ENCODE measurements around the gene VAV1.

VAV1 gene

GRCh38 chr19:6772028-6772865, at the start of gene VAV1:
Gene VAV1 (plus strand): TSS chr19:6772708. CDS start chr19:6772808, 100 bp downstream.
- H3K27me3 ChIP-seq (ENCODE audit: control insufficient read depth, insufficient read depth, low read length): peaks cover 3% of the 10 kb centered on the region
- peaks cover 1% of the 10 kb centered on the region for H3K4me1 ChIP-seq (ENCODE audit: control insufficient read depth, insufficient read depth, low read length)
- H3K4me3 ChIP-seq (ENCODE audit: low read length): peak within 1 kb of the TSS; percentile 81
- H3K9ac ChIP-seq (ENCODE audit: low read length): peak within 1 kb of the TSS; percentile 10
- no peaks in the 10 kb centered on the region for H3K36me3 ChIP-seq (ENCODE audit: control insufficient read depth, insufficient read depth, low read length)
- H3K27ac ChIP-seq (ENCODE audit: low read depth, low read length): no peak within 1 kb of the TSS

GRCh38 chr19:6723108-6723618, 49.3 kb upstream of the VAV1 start:
- H3K4me3 ChIP-seq (ENCODE audit: low read length): peak overlapping the region; percentile 15
- no peak overlapping the region for H3K9ac ChIP-seq (ENCODE audit: low read length)
- no peaks in the 10 kb centered on the region for H3K27me3 ChIP-seq (ENCODE audit: control insufficient read depth, insufficient read depth, low read length)
- H3K27ac ChIP-seq (ENCODE audit: low read depth, low read length): no peak overlapping the region
- no peaks in the 10 kb centered on the region for H3K4me1 ChIP-seq (ENCODE audit: control insufficient read depth, insufficient read depth, low read length)
- H3K36me3 ChIP-seq (ENCODE audit: control insufficient read depth, insufficient read depth, low read length): no peaks in the 10 kb centered on the region

- H3K27ac ChIP-seq (ENCODE audit: low read depth, low read length): no peak overlapping the region
- no peaks in the 10 kb centered on the region for H3K4me1 ChIP-seq (ENCODE audit: control insufficient read depth, insufficient read depth, low read length)
- H3K27me3 ChIP-seq (ENCODE audit: control insufficient read depth, insufficient read depth, low read length): no peaks in the 10 kb centered on the region
- H3K4me3 ChIP-seq (ENCODE audit: low read length): no peak overlapping the region
- H3K9ac ChIP-seq (ENCODE audit: low read length): no peak overlapping the region
- no peaks in the 10 kb centered on the region for H3K36me3 ChIP-seq (ENCODE audit: control insufficient read depth, insufficient read depth, low read length)
Measured at GRCh38 chr19:6723738-6724137, 48.8 kb upstream of the VAV1 start.

GRCh38 chr19:6724631-6725492, 47.6 kb upstream of the VAV1 start:
- Histone ChIP-seq H3K36me3 (ENCODE audit: control insufficient read depth, insufficient read depth, low read length) (no peaks in the 10 kb centered on the region), H3K27ac (ENCODE audit: low read depth, low read length) (no peak overlapping the region), H3K9ac (ENCODE audit: low read length) (no peak overlapping the region), H3K4me1 (ENCODE audit: control insufficient read depth, insufficient read depth, low read length) (no peaks in the 10 kb centered on the region), H3K4me3 (ENCODE audit: low read length) (no peak overlapping the region), H3K27me3 (ENCODE audit: control insufficient read depth, insufficient read depth, low read length) (no peaks in the 10 kb centered on the region)

- Histone ChIP-seq H3K36me3 (ENCODE audit: control insufficient read depth, insufficient read depth, low read length) (no peaks in the 10 kb centered on the region), H3K27ac (ENCODE audit: low read depth, low read length) (no peak overlapping the region), H3K27me3 (ENCODE audit: control insufficient read depth, insufficient read depth, low read length) (no peaks in the 10 kb centered on the region), H3K9ac (ENCODE audit: low read length) (no peak overlapping the region), H3K4me3 (ENCODE audit: low read length) (no peak overlapping the region), H3K4me1 (ENCODE audit: control insufficient read depth, insufficient read depth, low read length) (no peaks in the 10 kb centered on the region)
Measured at GRCh38 chr19:6725513-6726231, 46.8 kb upstream of the VAV1 start.

- no peaks in the 10 kb centered on the region for H3K4me1 ChIP-seq (ENCODE audit: control insufficient read depth, insufficient read depth, low read length)
- no peak overlapping the region for H3K27ac ChIP-seq (ENCODE audit: low read depth, low read length)
- H3K4me3 ChIP-seq (ENCODE audit: low read length): no peak overlapping the region
- no peak overlapping the region for H3K9ac ChIP-seq (ENCODE audit: low read length)
- no peaks in the 10 kb centered on the region for H3K27me3 ChIP-seq (ENCODE audit: control insufficient read depth, insufficient read depth, low read length)
- peaks cover 4% of the 10 kb centered on the region for H3K36me3 ChIP-seq (ENCODE audit: control insufficient read depth, insufficient read depth, low read length)
Measured at GRCh38 chr19:6728346-6728745, 44.2 kb upstream of the VAV1 start.

GRCh38 chr19:6729573-6730152, 42.8 kb upstream of the VAV1 start:
- Histone ChIP-seq H3K27ac (ENCODE audit: low read depth, low read length) (peak overlapping the region; percentile 30), H3K36me3 (ENCODE audit: control insufficient read depth, insufficient read depth, low read length) (peaks cover 4% of the 10 kb centered on the region), H3K9ac (ENCODE audit: low read length) (no peak overlapping the region), H3K27me3 (ENCODE audit: control insufficient read depth, insufficient read depth, low read length) (no peaks in the 10 kb centered on the region), H3K4me3 (ENCODE audit: low read length) (peak overlapping the region; percentile 48), H3K4me1 (ENCODE audit: control insufficient read depth, insufficient read depth, low read length) (no peaks in the 10 kb centered on the region)

GRCh38 chr19:6730153-6730804, 42.2 kb upstream of the VAV1 start:
- Histone ChIP-seq H3K4me3 (ENCODE audit: low read length) (peak overlapping the region; percentile 48), H3K9ac (ENCODE audit: low read length) (no peak overlapping the region), H3K27me3 (ENCODE audit: control insufficient read depth, insufficient read depth, low read length) (no peaks in the 10 kb centered on the region), H3K4me1 (ENCODE audit: control insufficient read depth, insufficient read depth, low read length) (no peaks in the 10 kb centered on the region), H3K27ac (ENCODE audit: low read depth, low read length) (peak overlapping the region; percentile 30), H3K36me3 (ENCODE audit: control insufficient read depth, insufficient read depth, low read length) (peaks cover 4% of the 10 kb centered on the region)

- Histone ChIP-seq H3K36me3 (ENCODE audit: control insufficient read depth, insufficient read depth, low read length) (peaks cover 4% of the 10 kb centered on the region), H3K4me3 (ENCODE audit: low read length) (no peak overlapping the region), H3K4me1 (ENCODE audit: control insufficient read depth, insufficient read depth, low read length) (peaks cover 8% of the 10 kb centered on the region), H3K9ac (ENCODE audit: low read length) (no peak overlapping the region), H3K27ac (ENCODE audit: low read depth, low read length) (no peak overlapping the region), H3K27me3 (ENCODE audit: control insufficient read depth, insufficient read depth, low read length) (no peaks in the 10 kb centered on the region)
Measured at GRCh38 chr19:6730941-6731670, 41.4 kb upstream of the VAV1 start.

- Histone ChIP-seq H3K4me3 (ENCODE audit: low read length) (no peak overlapping the region), H3K9ac (ENCODE audit: low read length) (no peak overlapping the region), H3K4me1 (ENCODE audit: control insufficient read depth, insufficient read depth, low read length) (peaks cover 12% of the 10 kb centered on the region), H3K27ac (ENCODE audit: low read depth, low read length) (no peak overlapping the region), H3K27me3 (ENCODE audit: control insufficient read depth, insufficient read depth, low read length) (no peaks in the 10 kb centered on the region), H3K36me3 (ENCODE audit: control insufficient read depth, insufficient read depth, low read length) (peaks cover 4% of the 10 kb centered on the region)
Measured at GRCh38 chr19:6731822-6732221, 40.7 kb upstream of the VAV1 start.

GRCh38 chr19:6732803-6733337, 39.6 kb upstream of the VAV1 start:
- peaks cover 4% of the 10 kb centered on the region for H3K36me3 ChIP-seq (ENCODE audit: control insufficient read depth, insufficient read depth, low read length)
- H3K27ac ChIP-seq (ENCODE audit: low read depth, low read length): no peak overlapping the region
- H3K9ac ChIP-seq (ENCODE audit: low read length): no peak overlapping the region
- H3K4me3 ChIP-seq (ENCODE audit: low read length): no peak overlapping the region
- H3K4me1 ChIP-seq (ENCODE audit: control insufficient read depth, insufficient read depth, low read length): peaks cover 13% of the 10 kb centered on the region
- no peaks in the 10 kb centered on the region for H3K27me3 ChIP-seq (ENCODE audit: control insufficient read depth, insufficient read depth, low read length)
